Parathyroid adenoma (tissue), 2 donors: ENCODE measurements around the gene RTTN.

Experiments used
- H2AFZ ChIP-seq: fragments of 300-600 bp; sonication (generic); one replicate; pipeline ENCODE4 v1.7.0; 2017; ENCODE audit warnings: antibody characterized with exemption, mild to moderate bottlenecking
- H3K27ac ChIP-seq: fragments of 300-600 bp; sonication (generic); one replicate; pipeline ENCODE4 v1.7.0; 2017
- H3K27me3 ChIP-seq: fragments of 300-600 bp; sonication (generic); one replicate; pipeline ENCODE4 v1.7.0; 2017; ENCODE audit warnings: low read length; ENCODE audit not compliant: control insufficient read depth, insufficient read depth
- H3K36me3 ChIP-seq: fragments of 300-600 bp; sonication (generic); one replicate; pipeline ENCODE4 v1.7.0; 2017; ENCODE audit warnings: low read length; ENCODE audit not compliant: control insufficient read depth, insufficient read depth
- H3K4me1 ChIP-seq: fragments of 300-600 bp; sonication (generic); one replicate; pipeline ENCODE4 v1.7.0; 2017; ENCODE audit warnings: control low read depth
- H3K4me2 ChIP-seq: fragments of 300-600 bp; sonication (generic); one replicate; pipeline ENCODE4 v1.7.0; 2017; ENCODE audit warnings: low read length
- H3K4me3 ChIP-seq: fragments of 300-600 bp; sonication (generic); one replicate; pipeline ENCODE4 v1.7.0; 2017; ENCODE audit warnings: low read depth, low read length
- H3K79me2 ChIP-seq: fragments of 300-600 bp; sonication (generic); one replicate; pipeline ENCODE4 v1.7.0; 2017; ENCODE audit warnings: control low read depth
- H3K9ac ChIP-seq: fragments of 300-600 bp; sonication (generic); one replicate; pipeline ENCODE4 v1.7.0; 2017; ENCODE audit warnings: mild to moderate bottlenecking
- H3K9me3 ChIP-seq: fragments of 300-600 bp; sonication (generic); one replicate; pipeline ENCODE4 v1.7.0; 2017; ENCODE audit warnings: low read length; ENCODE audit not compliant: control insufficient read depth
- CTCF ChIP-seq: fragments of 300-600 bp; sonication (generic); IDR thresholded peaks from one replicate; pipeline ENCODE4 v1.7.0; 2017; ENCODE audit warnings: antibody characterized with exemption, mild to moderate bottlenecking
- donor health status: primary hyperparathyroidism.

RTTN gene

GRCh38 chr18:70086085-70086484 is 119.4 kb downstream of the RTTN start:
- H3K27ac ChIP-seq = no peak overlapping the region
- H3K4me1 ChIP-seq = no peaks in the 10 kb centered on the region
- H3K36me3 ChIP-seq = no peaks in the 10 kb centered on the region
- no peak overlapping the region for H3K9ac ChIP-seq
- no peaks in the 10 kb centered on the region for H3K79me2 ChIP-seq
- H3K4me3 ChIP-seq = no peak overlapping the region
- no peak for TF ChIP-seq CTCF
- H3K9me3 ChIP-seq = no peaks in the 10 kb centered on the region
- no peaks in the 10 kb centered on the region for H3K27me3 ChIP-seq
- no peak overlapping the region for H3K4me2 ChIP-seq
- no peak overlapping the region for H2AFZ ChIP-seq

GRCh38 chr18:70085641-70086040 is 119.8 kb downstream of the RTTN start:
- H3K4me1 ChIP-seq = no peaks in the 10 kb centered on the region
- no peak overlapping the region for H3K27ac ChIP-seq
- no peak overlapping the region for H3K4me3 ChIP-seq
- H3K79me2 ChIP-seq = no peaks in the 10 kb centered on the region
- no peak overlapping the region for H3K9ac ChIP-seq
- H2AFZ ChIP-seq = no peak overlapping the region
- H3K27me3 ChIP-seq = no peaks in the 10 kb centered on the region
- H3K4me2 ChIP-seq = no peak overlapping the region
- no peak for TF ChIP-seq CTCF
- no peaks in the 10 kb centered on the region for H3K36me3 ChIP-seq
- H3K9me3 ChIP-seq = no peaks in the 10 kb centered on the region

- H3K4me3 ChIP-seq = no peak overlapping the region
- no peak overlapping the region for H3K4me2 ChIP-seq
- H3K9me3 ChIP-seq = no peaks in the 10 kb centered on the region
- no peak overlapping the region for H3K9ac ChIP-seq
- H2AFZ ChIP-seq = no peak overlapping the region
- H3K27me3 ChIP-seq = no peaks in the 10 kb centered on the region
- H3K36me3 ChIP-seq = no peaks in the 10 kb centered on the region
- no peak for TF ChIP-seq CTCF
- H3K79me2 ChIP-seq = no peaks in the 10 kb centered on the region
- no peaks in the 10 kb centered on the region for H3K4me1 ChIP-seq
- no peak overlapping the region for H3K27ac ChIP-seq
Observed at GRCh38 chr18:70082430-70082829, 123.1 kb downstream of the RTTN start.

GRCh38 chr18:70078106-70078505 is 127.4 kb downstream of the RTTN start:
- H3K27ac ChIP-seq = no peak overlapping the region
- no peak for TF ChIP-seq CTCF
- H3K9me3 ChIP-seq = no peaks in the 10 kb centered on the region
- no peak overlapping the region for H3K4me3 ChIP-seq
- no peak overlapping the region for H3K9ac ChIP-seq
- H3K27me3 ChIP-seq = no peaks in the 10 kb centered on the region
- H2AFZ ChIP-seq = no peak overlapping the region
- H3K4me1 ChIP-seq = no peaks in the 10 kb centered on the region
- H3K79me2 ChIP-seq = no peaks in the 10 kb centered on the region
- no peaks in the 10 kb centered on the region for H3K36me3 ChIP-seq
- H3K4me2 ChIP-seq = no peak overlapping the region

GRCh38 chr18:70075906-70076305 is 129.6 kb downstream of the RTTN start:
- H3K9me3 ChIP-seq = no peaks in the 10 kb centered on the region
- no peak overlapping the region for H3K4me3 ChIP-seq
- H2AFZ ChIP-seq = no peak overlapping the region
- no peak overlapping the region for H3K27ac ChIP-seq
- H3K4me2 ChIP-seq = no peak overlapping the region
- no peaks in the 10 kb centered on the region for H3K79me2 ChIP-seq
- no peaks in the 10 kb centered on the region for H3K4me1 ChIP-seq
- TF ChIP-seq CTCF = no peak
- H3K27me3 ChIP-seq = no peaks in the 10 kb centered on the region
- H3K9ac ChIP-seq = no peak overlapping the region
- no peaks in the 10 kb centered on the region for H3K36me3 ChIP-seq
